ENCODE results near the gene LHFPL5.

The LHFPL5 gene

DNA sequence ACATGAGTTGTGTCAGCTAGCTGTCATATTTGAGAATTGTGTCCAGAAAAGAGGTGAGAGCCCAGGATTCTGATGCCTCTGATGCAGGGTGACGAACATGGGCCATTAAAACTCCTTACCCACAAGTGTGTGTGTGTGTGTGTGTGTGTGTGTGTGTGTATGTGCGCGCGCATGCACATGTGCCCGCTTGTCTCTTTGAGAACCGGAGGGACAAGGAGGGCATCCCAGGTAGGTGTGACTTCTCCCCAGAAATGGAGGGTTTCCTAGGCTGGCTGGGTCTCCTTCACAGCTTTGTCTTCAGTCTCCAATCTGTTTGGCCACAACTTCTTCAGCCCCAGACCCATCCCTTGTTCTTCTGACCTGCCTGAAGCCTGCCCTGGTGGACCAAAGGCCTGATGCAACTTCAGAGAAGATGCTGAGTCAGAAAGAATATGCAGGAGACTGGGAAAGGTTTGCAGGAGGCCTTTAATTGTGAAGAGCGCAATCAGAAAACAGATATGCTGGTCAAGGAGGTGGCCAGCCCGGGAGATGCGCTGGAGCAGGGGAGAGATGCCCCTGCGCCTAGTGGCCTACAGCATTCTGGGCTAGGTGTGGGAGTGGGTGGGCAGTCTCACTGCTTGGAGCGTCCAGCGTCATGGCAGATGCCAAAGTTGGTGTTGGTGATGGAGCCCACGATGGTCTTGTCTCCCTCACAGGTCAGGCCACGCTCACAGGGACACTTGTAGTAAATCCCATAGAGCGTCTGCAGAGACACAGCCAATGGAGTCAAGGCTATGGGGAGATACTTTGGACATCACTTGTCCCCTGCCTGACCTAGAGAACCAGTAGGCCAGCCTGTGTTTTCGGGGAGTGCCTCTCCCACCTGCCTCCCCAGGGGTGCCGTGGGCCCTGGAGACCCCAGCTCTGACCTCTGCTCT lies 10.4 kb upstream of the LHFPL5 start:
- no peak for DNase-seq

DNA sequence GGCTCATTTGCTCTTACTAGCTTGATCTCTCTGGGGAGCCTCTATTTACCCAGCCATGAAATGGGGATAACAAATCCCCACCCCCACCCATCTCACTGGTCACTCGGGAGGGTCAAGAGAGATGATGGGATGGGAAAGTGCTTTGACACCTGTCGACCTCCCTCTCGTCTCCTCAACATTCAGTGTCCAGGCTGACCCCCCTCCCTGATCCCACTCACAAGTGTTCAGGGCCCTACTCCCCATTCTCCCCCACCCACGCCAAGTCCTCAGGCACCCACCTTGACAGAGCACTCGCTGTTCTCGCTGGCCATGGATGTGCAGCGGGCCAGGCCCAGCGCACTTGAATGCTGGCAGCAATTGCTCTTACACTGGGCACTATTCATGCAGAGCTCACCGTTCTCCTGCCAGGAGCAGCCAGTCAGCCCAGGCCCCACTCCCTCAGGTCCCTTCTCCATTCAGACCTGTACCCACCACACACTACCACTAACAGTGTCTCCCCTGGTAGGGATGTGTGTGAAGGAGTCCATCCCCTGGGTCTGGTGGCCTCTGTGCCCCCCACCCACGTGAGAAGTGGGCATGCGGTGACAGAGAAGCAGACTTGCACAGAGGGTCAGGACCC lies 9.6 kb upstream of the LHFPL5 start:
- no peak for DNase-seq

- DNase-seq: no peak
Measured at GRCh38 chr6:35796236-35796635, 8.9 kb upstream of the LHFPL5 start.

DNA sequence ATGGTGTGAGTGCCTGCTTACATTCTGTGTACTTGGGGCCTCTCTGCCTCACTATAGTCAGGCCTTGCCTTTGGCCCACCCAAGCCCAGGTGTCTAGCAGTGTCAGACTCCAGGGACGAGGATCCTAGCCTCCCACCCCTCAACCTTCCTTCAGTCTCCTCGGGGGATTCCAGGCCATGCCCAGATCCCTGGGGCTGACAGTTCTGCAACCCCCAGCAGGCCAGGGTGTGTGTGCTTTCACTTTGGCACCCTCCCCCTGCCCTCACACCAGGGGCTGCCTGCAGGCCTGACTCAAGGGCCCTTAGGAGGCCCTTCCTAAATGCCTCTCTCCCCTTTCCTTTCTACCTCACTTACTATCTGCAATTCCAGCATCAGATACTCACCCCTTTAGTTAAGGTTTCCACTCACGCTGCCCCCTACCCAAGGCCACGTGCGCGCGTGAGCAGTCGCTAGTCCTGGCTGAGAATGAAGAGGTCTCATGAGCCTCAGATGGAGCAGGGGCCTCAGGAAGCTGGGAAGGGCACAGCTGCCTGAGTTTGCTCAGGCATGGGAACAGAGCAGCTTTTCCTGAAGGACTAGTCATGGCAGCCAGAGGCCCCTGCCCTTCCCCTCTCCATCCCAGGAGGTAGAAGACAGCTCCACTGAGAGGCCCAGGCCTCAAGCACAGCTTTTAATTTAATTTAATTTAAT lies 7.2 kb upstream of the LHFPL5 start:
- no peak for DNase-seq

GRCh38 chr6:35798706-35799105 lies 6.4 kb upstream of the LHFPL5 start:
- DNase-seq: no peak

GRCh38 chr6:35801148-35801547 lies 4.0 kb upstream of the LHFPL5 start:
- DNase-seq: no peak

DNA sequence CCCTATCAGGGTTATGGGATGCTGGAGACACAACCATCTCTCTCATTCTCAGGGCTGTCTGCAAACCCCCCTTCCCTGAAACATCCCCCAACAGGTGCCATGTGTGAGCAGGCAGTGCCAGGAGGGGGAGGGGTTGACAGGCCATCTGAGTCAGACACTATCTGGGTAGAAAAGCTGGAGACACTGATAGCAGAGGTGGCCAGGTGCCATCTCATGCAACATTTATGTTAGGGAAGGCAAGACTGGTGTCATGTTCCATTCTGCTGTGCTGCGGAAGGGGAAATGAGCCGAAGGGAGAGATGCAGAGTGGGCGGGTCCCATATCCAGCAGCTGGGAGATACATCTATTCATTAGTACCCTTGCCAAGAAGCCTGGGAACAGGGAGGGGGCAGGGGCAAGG lies 3.5 kb downstream of the LHFPL5 start:
- DNase-seq: peak; percentile 99

DNA sequence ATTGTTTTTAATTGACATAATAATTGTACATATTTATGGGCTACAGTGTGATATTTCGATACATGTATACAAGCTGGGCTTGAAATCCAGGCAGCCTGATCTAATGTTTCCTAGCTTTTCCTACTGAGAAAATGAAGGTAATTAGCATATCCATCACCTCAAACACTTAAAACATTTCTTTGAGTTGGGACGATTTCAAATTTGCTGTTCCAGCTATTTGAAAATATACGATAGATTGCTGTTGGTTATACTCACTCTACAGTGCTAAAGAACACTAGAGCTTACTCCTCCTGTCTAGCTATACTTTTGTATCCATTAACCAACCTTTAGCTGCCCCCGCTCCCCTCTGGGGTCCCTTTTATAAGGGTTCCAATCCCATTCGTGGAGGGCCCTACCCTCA lies 4.7 kb downstream of the LHFPL5 start:
- no peak for DNase-seq

DNA sequence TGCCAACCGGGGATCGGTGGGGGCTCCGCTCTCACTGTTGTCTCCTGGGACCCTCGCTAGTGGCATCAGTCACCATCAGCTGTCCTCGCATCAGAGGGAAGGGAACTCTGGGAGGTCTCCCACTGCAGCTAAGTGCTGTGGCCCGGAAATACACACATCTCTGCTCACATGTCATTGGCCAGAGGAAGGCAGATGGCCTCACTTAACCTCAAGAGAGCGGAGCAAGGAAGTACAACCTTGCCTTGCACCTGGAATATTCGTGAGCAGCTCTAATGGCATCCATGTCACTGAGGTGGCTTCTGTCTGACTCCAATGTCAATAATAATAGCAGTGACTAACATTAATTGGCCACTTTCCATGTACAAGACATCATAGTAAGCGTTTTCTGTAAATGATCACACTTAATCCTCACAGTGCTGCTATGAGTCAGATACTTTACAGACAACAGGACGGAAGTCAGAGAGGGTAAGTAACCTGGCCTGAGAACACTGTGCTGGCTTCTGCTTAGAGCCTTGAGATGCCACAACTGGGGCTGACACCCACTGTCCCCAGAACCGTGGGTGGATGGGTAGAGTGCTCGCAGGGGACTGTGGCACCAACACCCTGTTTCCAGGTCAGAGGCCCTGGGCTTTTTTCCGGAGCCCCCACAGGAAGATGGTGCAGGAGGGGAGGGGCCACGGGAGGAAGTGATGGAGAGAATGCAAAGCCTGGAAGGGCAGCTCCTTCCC lies 6.0 kb downstream of the LHFPL5 start:
- DNase-seq: peak; percentile 93

DNA sequence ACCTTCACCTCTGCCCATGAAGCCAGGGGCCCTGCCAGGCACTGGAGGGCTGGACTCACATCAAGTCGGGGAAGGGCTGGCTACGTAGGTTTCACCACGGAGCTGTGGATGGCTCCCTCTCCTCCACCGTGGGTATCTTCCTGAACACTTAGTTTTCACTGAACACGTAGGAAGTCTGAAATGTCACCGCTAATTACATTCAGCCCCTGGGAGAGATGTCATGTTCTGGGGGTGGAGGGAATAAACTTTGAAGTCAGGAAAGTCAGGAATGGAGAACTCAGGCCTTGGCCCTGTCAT lies 6.5 kb downstream of the LHFPL5 start:
- no peak for DNase-seq

DNA sequence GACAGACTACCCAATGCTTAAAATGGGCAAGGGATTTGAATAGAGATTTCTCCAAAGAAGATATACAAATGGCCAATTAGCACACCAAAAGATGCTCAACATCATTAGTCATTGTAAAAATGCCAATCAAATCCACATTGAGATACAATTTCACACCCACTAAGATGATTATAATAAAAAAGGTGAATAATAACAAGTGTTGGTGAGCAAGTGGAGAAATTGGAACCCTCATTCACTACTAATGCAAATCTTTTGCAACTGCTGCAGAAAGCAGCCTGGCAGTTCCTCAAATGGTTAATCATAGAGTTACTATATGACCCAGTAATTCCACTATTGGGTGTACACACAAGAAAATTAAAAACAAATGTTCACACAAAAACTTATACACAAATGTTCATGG lies 12.4 kb downstream of the LHFPL5 start:
- no peak for DNase-seq

GRCh38 chr6:35823601-35824000 lies 18.4 kb downstream of the LHFPL5 start:
- no peak for DNase-seq

GRCh38 chr6:35824552-35825192 lies 19.5 kb downstream of the LHFPL5 start:
- DNase-seq: no peak

GRCh38 chr6:35829306-35829705 lies 24.2 kb downstream of the LHFPL5 start:
- no peak for DNase-seq

GRCh38 chr6:35831257-35832007 lies 26.3 kb downstream of the LHFPL5 start:
- DNase-seq: no peak

DNA sequence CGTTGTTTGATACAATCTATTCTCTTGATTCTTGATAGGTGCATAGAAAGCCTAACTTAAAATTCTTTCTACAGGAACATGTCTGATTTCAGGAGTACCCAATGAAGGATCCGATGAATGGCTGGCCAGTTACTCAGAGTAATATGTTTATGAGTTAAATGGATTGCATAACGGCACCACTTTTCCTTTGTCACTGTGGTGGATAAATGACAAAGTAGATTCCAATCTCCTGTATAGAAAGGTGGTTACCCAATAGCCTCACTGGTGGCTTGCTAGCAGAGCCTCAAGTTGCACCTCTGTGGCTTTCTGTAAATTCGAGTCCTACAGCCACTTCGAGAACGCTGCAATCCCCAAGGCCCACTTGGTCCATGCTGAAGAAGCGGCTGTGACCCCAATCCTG lies 28.4 kb downstream of the LHFPL5 start:
- DNase-seq: no peak

GRCh38 chr6:35839019-35839418 lies 33.9 kb downstream of the LHFPL5 start:
- DNase-seq: no peak

- DNase-seq: no peak
Measured at GRCh38 chr6:35842381-35842780, 37.2 kb downstream of the LHFPL5 start.

GRCh38 chr6:35844290-35844689 lies 39.1 kb downstream of the LHFPL5 start:
- DNase-seq: no peak

DNA sequence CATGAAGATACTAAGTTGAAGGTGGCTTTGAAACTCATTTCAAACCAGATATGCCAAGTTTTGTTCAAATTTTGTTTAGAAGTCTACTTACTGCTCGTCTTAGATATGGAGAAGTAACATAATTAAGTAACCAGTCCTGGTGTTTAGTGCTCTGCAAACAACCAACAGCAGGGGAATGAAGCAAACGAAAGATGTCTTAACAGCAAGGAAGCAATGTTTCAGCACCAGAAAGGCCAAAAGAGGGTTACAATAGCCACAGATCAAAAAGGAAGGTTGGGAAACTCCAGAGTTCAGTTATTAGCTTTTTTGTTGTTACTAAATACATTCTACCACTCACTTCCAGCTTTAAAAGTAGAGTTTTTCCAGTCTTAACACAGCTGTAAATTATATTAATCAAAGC lies 45.1 kb downstream of the LHFPL5 start:
- DNase-seq: no peak

GRCh38 chr6:35852994-35853393 lies 47.8 kb downstream of the LHFPL5 start:
- DNase-seq: no peak

- no peak for DNase-seq
Measured at GRCh38 chr6:35856250-35856649, 51.1 kb downstream of the LHFPL5 start.

Data from NCI-H2171 treated with DMSO at 0.1 percent for 48 hours (cell line).